ENCODE results near the gene TRPM5. TPM values are rescaled to one million over a fixed set of nuclear protein-coding genes. Genes with fewer than 3 reads are reported as not detected.

TRPM5 gene
- total and polyA plus RNA-seq, 2 of the 4 experiments (the other 2 are of a cell fraction): not detected

GRCh38 chr11:2416765-2417164 lies 27.5 kb downstream of the TRPM5 start:
- no peak overlapping the region for H3K14ac ChIP-seq (replicated peaks; ENCODE audit: low read depth, low read length)
- H4K20me1 ChIP-seq (ENCODE audit: insufficient read depth, low read length): no peaks in the 10 kb centered on the region
- ATAC-seq (ENCODE audit: low read depth) (no peak), DNase-seq (no peak)
- H3K36me3 ChIP-seq (ENCODE audit: control insufficient read depth, insufficient read depth, low read length): no peaks in the 10 kb centered on the region
- no peaks in the 10 kb centered on the region; the same call in 1 of the 2 replicates for H3K27me3 ChIP-seq (ENCODE audit: control insufficient read depth, insufficient read depth, low read length)
- no peak overlapping the region for H3K4ac ChIP-seq (ENCODE audit: low read depth, low read length)
- H3K9ac ChIP-seq (ENCODE audit: low read depth, low read length): no peak overlapping the region
- H2AK5ac ChIP-seq (ENCODE audit: low read depth, low read length): no peak overlapping the region
- no peaks in the 10 kb centered on the region for H3K79me1 ChIP-seq (ENCODE audit: low read depth in 1 of 2, low read length in 2 of 2)
- WGBS, 2 experiments (ENCODE audit: extremely low coverage in 2 of 2, insufficient read length in 1 of 2): 79% methylated on average over 9 of the region's 18 CpGs; no CpG with 5 or more reads in 1 of the 2 experiments
- H3K56ac ChIP-seq (ENCODE audit: extremely low read depth, insufficient read depth, low read length): no peak overlapping the region
- dilution Hi-C loops (cut with HindIII; ENCODE audit: low sequenced_read_pairs, unreplicated experiment): no loop called here
- no peak overlapping the region for H2AK9ac ChIP-seq (replicated peaks; ENCODE audit: low read depth, low read length, poor library complexity)
- no peak overlapping the region for H2BK20ac ChIP-seq (ENCODE audit: low read depth, low read length)
- ChIA-PET CTCF (interaction anchor here (1.0 kb wide), 1 partner anchor 111 kb away, joined by 3 read pairs; no protein-coding TSS in a partner anchor), POLR2A (ENCODE audit: unreplicated experiment) (no interaction called here)
- no peaks in the 10 kb centered on the region for H3K4me1 ChIP-seq (ENCODE audit: control insufficient read depth, insufficient read depth, low read length)
- no peak overlapping the region for H4K91ac ChIP-seq (ENCODE audit: insufficient read depth, low read depth, low read length)
- H2BK15ac ChIP-seq (ENCODE audit: low read depth, low read length): no peak overlapping the region
- H3K18ac ChIP-seq (ENCODE audit: low read depth, low read length): no peak overlapping the region
- no peak overlapping the region for H4K8ac ChIP-seq (ENCODE audit: low read depth in 2 of 2, low read length in 2 of 2)
- H3K9me1 ChIP-seq (ENCODE audit: insufficient read depth, low read length): no peaks in the 10 kb centered on the region
- no peaks in the 10 kb centered on the region for H3K9me3 ChIP-seq (ENCODE audit: control insufficient read depth, insufficient read depth, low read length)
- intact Hi-C loops (cut with micrococcal nuclease): no loop called here
- no peak overlapping the region for H2BK5ac ChIP-seq (ENCODE audit: low read depth, low read length, poor library complexity, severe bottlenecking)
- H3K4me2 ChIP-seq (ENCODE audit: low read depth, low read length): no peak overlapping the region
- in situ Hi-C loops (cut with MboI; ENCODE audit: low sequenced_read_pairs): loop anchor here (5.0 kb wide), 2 partner anchors 104 to 214 kb away; no protein-coding TSS in a partner anchor
- BruUV-seq (replicated peaks): no TSS peak
- TF ChIP-seq MAZ (IDR thresholded peaks at IDR 0.05; ENCODE audit: borderline replicate concordance, low read depth, low read length): no peak
- TF ChIP-seq NFE2L2 (IDR thresholded peaks at IDR 0.05; ENCODE audit: low read depth, low read length): no peak
- TF ChIP-seq SMC3 (IDR thresholded peaks at IDR 0.05; ENCODE audit: low read depth, low read length): no peak
- no peak for TF ChIP-seq MAFK (IDR thresholded peaks at IDR 0.05; ENCODE audit: low read depth, low read length)
- no peak for TF ChIP-seq RAD21 (IDR thresholded peaks at IDR 0.05; ENCODE audit: low read length)
- no peak for TF ChIP-seq RCOR1 (IDR thresholded peaks at IDR 0.05; ENCODE audit: insufficient replicate concordance, low read length)
- no peak for TF ChIP-seq BHLHE40 (IDR thresholded peaks at IDR 0.05; ENCODE audit: low read depth, low read length)
- no peak for TF ChIP-seq CEBPB (IDR thresholded peaks at IDR 0.05; ENCODE audit: low read depth, low read length)
- TF ChIP-seq MXI1 (IDR thresholded peaks at IDR 0.05; ENCODE audit: borderline replicate concordance, low read depth, low read length): no peak
- TF ChIP-seq POLR2A (IDR thresholded peaks at IDR 0.05; ENCODE audit: low read depth, low read length): no peak
- TF ChIP-seq, protein P1, sequence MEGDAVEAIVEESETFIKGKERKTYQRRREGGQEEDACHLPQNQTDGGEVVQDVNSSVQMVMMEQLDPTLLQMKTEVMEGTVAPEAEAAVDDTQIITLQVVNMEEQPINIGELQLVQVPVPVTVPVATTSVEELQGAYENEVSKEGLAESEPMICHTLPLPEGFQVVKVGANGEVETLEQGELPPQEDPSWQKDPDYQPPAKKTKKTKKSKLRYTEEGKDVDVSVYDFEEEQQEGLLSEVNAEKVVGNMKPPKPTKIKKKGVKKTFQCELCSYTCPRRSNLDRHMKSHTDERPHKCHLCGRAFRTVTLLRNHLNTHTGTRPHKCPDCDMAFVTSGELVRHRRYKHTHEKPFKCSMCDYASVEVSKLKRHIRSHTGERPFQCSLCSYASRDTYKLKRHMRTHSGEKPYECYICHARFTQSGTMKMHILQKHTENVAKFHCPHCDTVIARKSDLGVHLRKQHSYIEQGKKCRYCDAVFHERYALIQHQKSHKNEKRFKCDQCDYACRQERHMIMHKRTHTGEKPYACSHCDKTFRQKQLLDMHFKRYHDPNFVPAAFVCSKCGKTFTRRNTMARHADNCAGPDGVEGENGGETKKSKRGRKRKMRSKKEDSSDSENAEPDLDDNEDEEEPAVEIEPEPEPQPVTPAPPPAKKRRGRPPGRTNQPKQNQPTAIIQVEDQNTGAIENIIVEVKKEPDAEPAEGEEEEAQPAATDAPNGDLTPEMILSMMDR (conservative IDR thresholded peaks at IDR 0.05; ENCODE audit: low read depth, low read length): no peak
- TF ChIP-seq CHD1 (IDR thresholded peaks at IDR 0.05; ENCODE audit: low read depth, low read length): no peak
- TF ChIP-seq, protein P2, sequence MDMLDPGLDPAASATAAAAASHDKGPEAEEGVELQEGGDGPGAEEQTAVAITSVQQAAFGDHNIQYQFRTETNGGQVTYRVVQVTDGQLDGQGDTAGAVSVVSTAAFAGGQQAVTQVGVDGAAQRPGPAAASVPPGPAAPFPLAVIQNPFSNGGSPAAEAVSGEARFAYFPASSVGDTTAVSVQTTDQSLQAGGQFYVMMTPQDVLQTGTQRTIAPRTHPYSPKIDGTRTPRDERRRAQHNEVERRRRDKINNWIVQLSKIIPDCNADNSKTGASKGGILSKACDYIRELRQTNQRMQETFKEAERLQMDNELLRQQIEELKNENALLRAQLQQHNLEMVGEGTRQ (IDR thresholded peaks at IDR 0.05; ENCODE audit: low read depth, low read length): no peak
- H2BK120ac ChIP-seq (ENCODE audit: low read depth, low read length): no peak overlapping the region
- H2AFZ ChIP-seq (replicated peaks; ENCODE audit: low read length, poor library complexity): no peak overlapping the region
- H3K4me3 ChIP-seq (ENCODE audit: insufficient read depth, low read depth, low read length): no peak overlapping the region
- no peak overlapping the region for H4K5ac ChIP-seq (ENCODE audit: low read depth, low read length)
- no peak overlapping the region for H3K23ac ChIP-seq (ENCODE audit: low read depth, low read length)
- no peak overlapping the region for H3K27ac ChIP-seq (ENCODE audit: insufficient read depth, low read length)
